Lower lobe of right lung (tissue), 2 donors: ENCODE measurements around the gene HBA1. TPM values are rescaled to one million over a fixed set of nuclear protein-coding genes. Genes with fewer than 3 reads are reported as not detected.

ENCODE experiments used
- ATAC-seq, 2 donors: fragments of 200-7000 bp; cut with Tn5 transposase; one replicate each; pipeline ENCODE4 v1.9.1; 2020 to 2022; ENCODE audit warnings: mild to moderate bottlenecking in 2 of 2, moderate library complexity in 2 of 2
- DNase-seq: peaks from one replicate; pipeline ENCODE4 v3.0.0-alpha.2; 2020
- H3K27ac ChIP-seq: fragments of 200-600 bp; one replicate; pipeline ENCODE4 v1.8.0; 2022
- H3K27me3 ChIP-seq: fragments of 200-600 bp; one replicate; pipeline ENCODE4 v1.8.0; 2022; ENCODE audit warnings: low read depth
- H3K36me3 ChIP-seq: fragments of 200-600 bp; one replicate; pipeline ENCODE4 v1.8.0; 2022; ENCODE audit warnings: mild to moderate bottlenecking
- H3K4me1 ChIP-seq: fragments of 200-600 bp; one replicate; pipeline ENCODE4 v1.8.0; 2022
- H3K4me3 ChIP-seq: fragments of 200-600 bp; one replicate; pipeline ENCODE4 v1.8.0; 2022; ENCODE audit warnings: mild to moderate bottlenecking
- H3K9me3 ChIP-seq: fragments of 200-600 bp; one replicate; pipeline ENCODE4 v1.8.0; 2022
- CTCF ChIP-seq: fragments of 200-600 bp; IDR thresholded peaks from one replicate; pipeline ENCODE4 v1.8.0; 2022; ENCODE audit warnings: antibody characterized with exemption, mild to moderate bottlenecking
- intact Hi-C: fragments of 100-400 bp; cut with DNase I; formaldehyde crosslinking; loops from one replicate; pipeline ENCODE4 v1.11.0; 2022
- total RNA-seq: library from RNA; stranded (reverse); fragmentation: NEBNext Ultra II Directional; extraction: Animal tissue kit (Norgen Biotek cat#: 25700); gene quantifications from one replicate; pipeline ENCODE4 v1.2.1, GENCODE V29; 2021
- donor health status: DM: no; HTN: yes; CAD: no; lungs with severe emphysema.

The HBA1 gene
- total RNA-seq, 1 donor from 2014 or later = 217 TPM

GRCh38 chr16:140175-140857, 36.2 kb upstream of the HBA1 start:
- no peak for ATAC-seq
- H3K9me3 ChIP-seq = no peaks in the 10 kb centered on the region
- intact Hi-C loops = no loop called here
- peaks cover 10% of the 10 kb centered on the region for H3K4me1 ChIP-seq
- H3K4me3 ChIP-seq = no peak overlapping the region
- DNase-seq = no peak
- no peak overlapping the region for H3K27ac ChIP-seq
- H3K27me3 ChIP-seq = peaks cover 8% of the 10 kb centered on the region
- TF ChIP-seq CTCF = no peak
- H3K36me3 ChIP-seq = no peaks in the 10 kb centered on the region

GRCh38 chr16:142405-142967, 34.0 kb upstream of the HBA1 start:
- Histone ChIP-seq H3K9me3 (no peaks in the 10 kb centered on the region), H3K27ac (no peak overlapping the region), H3K27me3 (peaks cover 8% of the 10 kb centered on the region), H3K4me3 (no peak overlapping the region), H3K36me3 (no peaks in the 10 kb centered on the region), H3K4me1 (peaks cover 3% of the 10 kb centered on the region)
- ATAC-seq = no peak
- no peak for TF ChIP-seq CTCF
- DNase-seq = no peak
- intact Hi-C loops = no loop called here

- no peak overlapping the region for H3K27ac ChIP-seq
Measured at GRCh38 chr16:143047-143446, 33.4 kb upstream of the HBA1 start.

GRCh38 chr16:143456-143855, 33.0 kb upstream of the HBA1 start:
- H3K27me3 ChIP-seq = peaks cover 8% of the 10 kb centered on the region
- no peaks in the 10 kb centered on the region for H3K4me1 ChIP-seq
- ATAC-seq (no peak), DNase-seq (no peak)
- no peaks in the 10 kb centered on the region for H3K9me3 ChIP-seq
- intact Hi-C loops = no loop called here
- H3K36me3 ChIP-seq = no peaks in the 10 kb centered on the region
- no peak overlapping the region for H3K27ac ChIP-seq
- no peak for TF ChIP-seq CTCF
- H3K4me3 ChIP-seq = no peak overlapping the region

More at GRCh38 chr16:143047-143446, 33.4 kb upstream of the HBA1 start:
- H3K36me3 ChIP-seq = no peaks in the 10 kb centered on the region
- H3K9me3 ChIP-seq = no peaks in the 10 kb centered on the region
- intact Hi-C loops = no loop called here
- ATAC-seq (no peak), DNase-seq (no peak)
- TF ChIP-seq CTCF = no peak
- peaks cover 8% of the 10 kb centered on the region for H3K27me3 ChIP-seq
- H3K4me1 ChIP-seq = no peaks in the 10 kb centered on the region
- no peak overlapping the region for H3K4me3 ChIP-seq

- H3K9me3 ChIP-seq = no peaks in the 10 kb centered on the region
- ATAC-seq (no peak), DNase-seq (no peak)
- intact Hi-C loops = no loop called here
- H3K4me3 ChIP-seq = no peak overlapping the region
- H3K27ac ChIP-seq = no peak overlapping the region
- peaks cover 8% of the 10 kb centered on the region for H3K27me3 ChIP-seq
- no peaks in the 10 kb centered on the region for H3K36me3 ChIP-seq
- no peak for TF ChIP-seq CTCF
- no peaks in the 10 kb centered on the region for H3K4me1 ChIP-seq
Measured at GRCh38 chr16:144797-145252, 31.7 kb upstream of the HBA1 start.
